NCI-H1092 treated with DMSO at 0.1 percent for 48 hours (cell line): ENCODE results near the gene ATF3.
"Not testable (repeated sequence)": the region's sequence is repeated elsewhere in the genome, so short reads cannot be mapped to it uniquely, and the experiment has no call there.

Source experiments
- DNase-seq: peaks from one replicate; lab custom pipeline; 2025; lab: John Stamatoyannopoulos, UW

Gene ATF3

DNA sequence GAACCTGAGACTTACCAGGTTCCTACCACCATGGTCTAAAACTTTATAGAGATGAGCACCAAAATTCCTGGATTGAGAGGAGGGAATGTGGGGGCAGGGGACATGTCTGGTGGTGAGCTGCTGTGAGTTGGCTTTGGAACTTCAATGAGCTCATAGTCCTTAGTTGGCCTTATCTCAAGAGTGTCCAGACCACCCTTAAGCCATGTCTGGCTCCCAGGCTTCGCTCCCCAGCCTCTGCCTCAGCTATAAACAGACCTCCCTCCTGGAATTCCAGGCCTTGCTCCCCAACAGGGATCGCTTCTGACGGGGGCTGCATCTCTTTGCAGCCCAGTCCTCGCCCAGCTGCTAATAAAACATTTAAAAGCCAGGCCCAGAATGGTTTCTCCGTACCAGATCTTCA lies 19.5 kb downstream of the ATF3 start:
- DNase-seq, result no peak

DNA sequence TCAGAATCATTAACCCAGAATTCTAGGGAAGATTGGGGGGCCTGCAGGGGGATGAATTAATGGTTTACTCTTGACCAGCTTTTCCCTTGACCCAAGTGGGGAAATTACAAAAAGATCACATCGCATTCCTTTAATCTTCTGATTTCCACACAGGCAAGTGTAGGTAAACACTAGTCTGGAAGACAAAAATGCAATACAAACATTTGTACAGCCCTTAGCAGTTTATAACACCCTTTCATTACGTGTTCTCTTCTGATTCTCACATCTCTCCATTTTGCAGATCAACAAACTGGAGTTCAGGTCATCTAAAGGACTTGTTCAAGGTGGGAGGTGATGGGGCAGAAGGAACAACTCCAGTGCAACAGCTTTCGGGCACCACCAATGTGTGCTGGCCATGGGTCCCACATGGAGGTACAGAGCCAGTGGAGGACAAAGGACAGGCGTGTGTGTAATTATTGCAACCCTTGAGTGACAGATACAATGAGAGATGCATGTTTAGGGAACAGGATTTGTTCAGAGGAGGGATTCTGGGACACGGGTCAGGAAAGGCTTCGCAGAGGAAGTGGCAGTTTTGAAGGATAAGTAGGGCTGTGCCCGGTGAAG lies 20.4 kb downstream of the ATF3 start:
- no peak for DNase-seq

DNA sequence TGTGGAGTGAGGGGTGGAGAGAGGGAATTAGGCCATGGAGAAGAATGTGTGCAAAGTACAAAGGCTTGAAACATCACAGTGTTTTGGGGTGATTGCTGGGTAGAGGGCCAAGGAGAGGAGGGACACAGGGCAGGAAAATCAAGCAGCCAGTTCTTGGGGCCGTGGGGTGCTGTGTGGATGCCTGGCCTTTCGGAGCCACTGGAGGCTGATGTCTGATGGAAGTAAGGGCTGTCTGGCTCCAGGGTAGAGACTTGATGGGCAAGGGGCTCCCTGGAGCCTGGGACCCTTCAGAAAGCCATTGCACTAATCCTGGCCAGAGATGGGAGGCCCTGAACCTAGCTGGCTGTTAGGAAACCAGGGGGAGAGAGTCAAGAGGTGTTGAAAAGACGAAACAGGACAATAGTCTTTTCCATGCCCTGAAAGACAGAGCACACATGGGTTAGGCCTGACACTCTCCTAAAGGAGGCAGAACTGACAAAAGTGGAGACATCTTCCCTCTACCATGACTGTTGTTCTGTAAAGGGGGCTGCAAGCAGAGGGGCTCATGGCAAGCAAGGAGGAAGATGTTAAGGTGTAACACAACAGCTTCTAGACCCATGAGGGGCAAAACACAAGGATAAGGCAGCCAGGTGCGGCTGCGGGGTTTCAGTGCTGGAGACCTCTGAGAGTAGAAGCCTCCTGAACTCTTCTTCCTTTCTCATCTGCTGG lies 21.0 kb downstream of the ATF3 start:
- no peak for DNase-seq

DNA sequence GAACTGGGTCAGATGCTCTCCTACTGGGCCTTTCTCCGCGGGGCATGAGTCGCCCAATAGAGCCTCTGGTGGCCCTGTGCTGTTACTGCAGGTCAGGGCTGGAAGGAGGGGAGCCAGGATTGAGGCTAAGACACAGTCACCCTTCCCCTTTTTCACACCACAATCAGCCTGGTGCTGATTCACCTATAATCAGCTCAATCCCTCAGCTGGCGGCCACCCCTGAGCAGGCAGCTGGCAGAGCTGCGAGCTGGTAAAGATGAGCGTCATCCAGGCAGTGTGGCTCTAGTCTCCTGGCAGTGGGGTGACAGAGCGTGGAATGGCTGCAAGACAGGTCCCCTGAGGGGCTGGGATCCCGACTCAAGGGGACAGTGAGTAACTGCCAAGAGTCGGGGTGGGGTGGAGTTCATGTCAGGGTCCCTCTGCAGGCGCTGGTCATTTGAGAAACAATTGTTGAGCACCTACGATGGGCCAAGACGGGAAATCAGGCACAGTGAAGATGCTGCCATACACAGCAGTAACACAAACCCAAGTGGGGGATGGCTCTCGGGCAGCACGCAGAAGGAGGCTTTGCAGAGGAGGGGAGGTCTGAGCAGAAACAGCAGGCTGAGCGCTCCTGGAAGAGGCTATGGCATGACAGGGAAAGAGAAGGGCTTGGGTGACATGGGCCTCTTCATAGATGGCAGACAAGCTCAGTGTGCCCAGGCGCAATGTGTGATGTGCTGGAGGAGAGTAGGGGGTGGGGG lies 21.8 kb downstream of the ATF3 start:
- peak; percentile 53 for DNase-seq

DNA sequence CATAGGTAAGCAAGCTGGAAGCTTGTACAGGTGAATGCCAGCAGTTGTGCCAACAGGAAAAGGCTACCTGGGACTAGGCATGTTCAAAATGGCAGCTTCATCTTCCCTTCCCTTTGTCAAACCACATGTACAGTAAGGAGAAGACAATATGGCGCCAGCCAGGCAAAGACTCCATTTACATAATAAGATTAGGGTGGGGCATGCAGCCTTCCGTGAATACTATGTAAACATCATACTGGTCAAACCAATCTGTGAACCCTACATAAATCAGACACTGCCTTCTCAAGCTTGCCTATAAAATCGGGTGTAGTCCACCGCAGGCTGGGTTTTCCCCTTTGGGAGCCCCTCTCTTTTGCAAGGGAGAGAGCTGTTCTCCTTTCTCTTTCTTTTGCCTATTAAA lies 24.6 kb downstream of the ATF3 start:
- no peak for DNase-seq

DNA sequence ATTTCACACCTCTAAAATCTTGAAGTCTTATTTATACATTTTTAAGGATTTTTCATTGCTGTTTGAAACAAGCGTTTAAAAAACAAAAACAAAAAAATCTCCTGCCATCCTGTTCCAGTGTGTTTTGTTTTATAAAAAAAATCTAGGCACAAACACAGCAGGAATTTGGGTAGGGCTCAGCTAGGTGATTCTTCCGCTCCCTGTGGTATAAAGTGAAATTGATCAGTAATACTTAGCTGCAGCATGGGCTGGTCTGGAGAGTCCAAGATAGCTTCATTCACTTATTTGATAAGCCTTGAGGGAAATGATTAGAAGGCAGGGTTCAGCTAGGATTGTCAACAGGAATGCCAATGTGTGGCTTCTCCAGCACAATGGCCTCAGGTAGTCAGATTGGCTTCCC lies 25.7 kb downstream of the ATF3 start:
- no peak for DNase-seq

DNA sequence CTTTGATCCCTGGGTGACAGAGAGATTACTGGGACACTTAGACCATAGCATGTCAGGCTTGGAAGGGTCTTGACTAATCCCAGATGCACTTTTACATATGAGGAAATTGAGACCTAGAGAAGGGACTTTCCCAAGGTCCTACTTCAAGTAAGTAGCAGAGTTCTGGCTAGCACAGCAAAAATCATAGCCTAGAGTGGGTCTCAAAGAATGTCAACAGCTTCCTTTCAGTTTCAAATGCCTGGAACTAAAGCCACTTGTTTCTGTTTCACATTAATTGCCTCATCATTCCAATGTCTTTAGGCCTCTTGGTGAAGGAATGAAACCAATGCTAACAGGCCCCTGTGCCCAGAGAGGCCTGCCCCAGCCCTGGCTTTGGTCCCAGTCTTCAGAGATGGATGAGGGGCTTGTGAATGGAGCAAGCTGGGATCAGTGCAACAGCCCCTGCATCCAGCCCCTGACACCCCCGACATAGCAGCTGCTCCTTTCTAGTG lies 26.6 kb downstream of the ATF3 start:
- no peak for DNase-seq

DNA sequence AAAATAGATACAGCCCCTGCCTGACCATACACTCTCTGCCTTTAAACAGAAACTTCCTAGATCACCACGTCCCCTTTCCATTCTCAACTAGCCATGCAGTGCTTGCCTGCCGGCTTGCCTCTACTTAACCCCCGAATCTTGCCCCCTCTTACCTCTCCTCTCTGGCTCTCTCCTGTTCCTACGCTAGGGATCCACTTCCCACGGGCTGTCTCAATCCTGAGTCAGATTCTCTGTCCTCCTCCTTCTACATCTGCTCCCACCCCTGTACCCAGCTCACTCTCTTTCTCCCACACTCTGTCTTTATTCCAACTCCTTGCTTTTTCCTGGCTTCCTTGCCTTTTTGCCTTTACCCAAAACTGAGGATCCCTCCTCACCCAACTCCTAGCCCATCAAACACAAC lies 29.3 kb downstream of the ATF3 start:
- DNase-seq, result no peak

DNA sequence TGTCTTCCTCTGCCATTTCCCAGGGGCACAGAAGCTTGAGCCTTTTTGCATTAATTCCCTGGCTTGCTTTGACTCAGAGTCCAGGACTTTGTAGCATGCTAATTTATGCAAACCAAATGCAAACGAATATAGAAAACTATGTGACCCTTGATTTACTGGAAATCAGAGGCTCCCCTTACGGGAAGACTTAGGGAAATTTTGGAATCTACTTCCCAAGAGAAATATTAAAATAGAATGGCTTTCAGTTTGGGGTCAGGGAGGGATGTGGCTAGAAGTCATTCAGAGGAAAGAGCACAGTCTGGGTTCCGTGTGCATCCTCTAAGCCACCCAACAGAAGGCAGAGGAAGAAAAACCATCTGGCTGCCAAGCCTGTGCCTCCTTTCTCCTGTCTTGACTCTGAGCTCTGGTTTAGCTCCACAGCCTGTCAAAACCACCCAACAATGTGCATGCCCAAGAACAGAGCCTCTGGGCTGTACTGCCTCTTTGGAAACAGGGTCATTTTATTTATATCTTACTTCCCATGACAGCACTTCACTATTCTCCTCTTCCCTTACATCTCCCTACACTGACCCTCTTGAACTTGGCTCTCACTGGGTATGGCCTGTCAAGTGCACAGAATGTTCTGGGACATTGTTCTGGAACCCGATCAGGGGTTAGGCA lies 30.1 kb downstream of the ATF3 start:
- no peak for DNase-seq

DNA sequence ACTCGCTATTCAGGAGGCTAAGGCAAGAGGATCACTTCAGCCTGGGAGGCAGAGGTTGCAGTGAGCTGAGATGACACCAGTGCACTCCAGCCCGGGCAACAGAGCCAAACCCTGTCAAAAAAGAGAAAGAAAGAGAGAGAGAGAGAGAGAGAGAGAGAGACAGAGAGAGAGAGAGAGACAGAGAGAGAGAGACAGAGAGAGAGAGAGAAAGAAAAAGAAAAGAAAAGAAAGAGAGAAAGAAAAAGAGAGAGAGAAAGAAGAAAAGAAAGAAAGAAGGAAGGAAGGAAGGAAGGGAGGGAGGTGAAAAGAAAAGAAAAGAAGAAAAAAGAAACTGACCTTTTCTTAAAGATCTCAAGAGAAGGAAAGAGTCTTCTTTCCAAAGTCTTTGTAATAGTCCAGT lies 31.0 kb downstream of the ATF3 start:
- DNase-seq, result not testable (repeated sequence)

DNA sequence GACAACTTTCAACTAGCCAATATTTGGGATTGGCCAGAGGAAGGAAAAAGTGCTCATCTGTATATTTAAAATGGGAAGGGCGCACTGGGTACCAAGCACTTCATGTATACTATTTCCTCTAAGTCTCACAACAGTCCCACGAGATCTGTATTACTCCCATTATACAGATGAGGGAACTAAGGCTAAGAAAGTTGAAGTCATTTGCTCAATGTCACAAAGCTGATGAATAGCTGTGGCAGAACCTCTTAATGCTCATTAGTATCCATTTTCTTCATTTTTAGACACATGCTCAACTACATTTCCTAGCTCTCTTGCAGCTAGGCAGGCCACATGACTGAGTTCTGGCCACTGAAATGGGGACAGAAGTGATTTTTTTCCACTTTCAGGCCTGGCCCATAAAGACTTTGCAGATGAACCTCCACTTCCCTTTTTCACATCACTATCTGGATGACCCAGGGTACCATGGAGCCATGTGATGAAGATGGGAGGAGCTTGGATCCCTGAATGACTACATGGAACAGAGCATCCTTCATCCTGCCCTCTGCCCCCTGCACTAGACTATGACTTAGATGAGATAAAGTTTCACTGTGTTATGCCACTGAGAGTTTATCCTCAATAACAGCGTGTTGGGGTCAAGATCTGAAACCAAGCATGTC lies 31.8 kb downstream of the ATF3 start:
- DNase-seq, result no peak

DNA sequence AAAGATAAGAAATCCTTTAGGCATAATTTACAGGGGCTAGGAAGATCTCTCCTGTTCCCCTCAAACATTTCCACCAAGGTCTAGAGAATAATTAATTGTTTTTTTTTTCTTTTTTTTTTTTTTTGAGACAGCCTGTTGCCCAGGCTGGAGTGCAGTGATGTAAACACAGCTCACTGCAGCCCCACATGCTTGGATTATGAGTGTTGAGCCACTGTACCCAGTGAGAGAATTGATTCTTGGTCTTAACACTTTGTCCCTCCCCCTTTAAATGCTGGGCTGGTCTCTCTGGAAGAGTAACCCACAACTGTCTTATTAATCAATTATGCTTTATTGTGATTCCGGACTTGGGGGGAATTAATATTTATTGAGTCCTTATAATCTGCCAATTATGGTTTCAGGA lies 33.4 kb downstream of the ATF3 start:
- no peak for DNase-seq

DNA sequence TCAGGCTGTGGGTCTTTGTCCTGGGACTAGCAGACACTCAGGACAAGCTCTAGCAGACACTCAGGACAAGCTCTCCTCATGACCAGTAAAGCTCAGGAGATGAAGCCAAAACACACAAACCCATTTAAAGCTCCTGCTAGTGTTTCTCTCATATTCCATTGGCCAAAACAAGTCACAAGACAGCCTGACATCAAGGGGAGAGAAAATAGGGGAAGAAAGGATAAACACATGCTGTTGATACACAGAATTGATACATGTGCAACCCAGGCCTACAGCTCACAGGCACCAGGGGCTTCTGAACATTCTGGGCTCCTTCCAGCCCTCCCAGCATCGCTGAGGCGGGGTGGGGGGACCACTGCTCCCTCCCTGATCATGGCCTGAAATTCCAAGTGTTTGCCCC lies 35.3 kb downstream of the ATF3 start:
- DNase-seq, result no peak

DNA sequence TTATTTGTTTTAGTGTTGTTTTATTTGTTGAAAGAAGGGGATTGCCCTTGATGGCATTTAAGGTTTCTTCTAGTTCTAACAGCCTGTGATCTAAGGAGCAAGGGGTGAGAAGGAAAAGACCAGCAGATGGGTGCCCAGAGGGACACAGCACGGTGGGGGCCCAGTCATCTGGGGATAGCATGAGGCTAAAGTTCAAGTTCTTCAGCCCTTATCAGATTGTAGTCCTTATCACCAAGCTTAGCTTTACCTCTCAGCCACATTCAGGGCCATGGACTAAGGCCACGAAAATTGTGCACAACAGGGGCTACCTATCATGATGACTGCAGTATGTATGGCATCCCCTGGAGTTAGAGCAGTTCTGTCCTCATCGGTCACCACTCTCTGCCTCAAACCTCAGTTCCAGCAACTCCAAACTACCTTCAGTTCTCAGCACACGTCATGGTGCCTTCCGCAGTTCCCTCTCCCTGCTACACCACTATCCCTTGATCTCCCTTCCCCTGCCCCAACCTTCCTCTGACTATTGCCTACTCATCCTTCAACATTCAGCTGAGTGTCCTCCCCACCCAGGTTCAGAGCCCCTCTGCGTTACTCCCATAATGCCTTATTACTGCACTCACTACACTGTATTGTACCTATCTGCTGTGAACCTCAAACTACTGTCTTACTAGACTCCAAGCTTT lies 36.4 kb downstream of the ATF3 start:
- DNase-seq, result no peak

DNA sequence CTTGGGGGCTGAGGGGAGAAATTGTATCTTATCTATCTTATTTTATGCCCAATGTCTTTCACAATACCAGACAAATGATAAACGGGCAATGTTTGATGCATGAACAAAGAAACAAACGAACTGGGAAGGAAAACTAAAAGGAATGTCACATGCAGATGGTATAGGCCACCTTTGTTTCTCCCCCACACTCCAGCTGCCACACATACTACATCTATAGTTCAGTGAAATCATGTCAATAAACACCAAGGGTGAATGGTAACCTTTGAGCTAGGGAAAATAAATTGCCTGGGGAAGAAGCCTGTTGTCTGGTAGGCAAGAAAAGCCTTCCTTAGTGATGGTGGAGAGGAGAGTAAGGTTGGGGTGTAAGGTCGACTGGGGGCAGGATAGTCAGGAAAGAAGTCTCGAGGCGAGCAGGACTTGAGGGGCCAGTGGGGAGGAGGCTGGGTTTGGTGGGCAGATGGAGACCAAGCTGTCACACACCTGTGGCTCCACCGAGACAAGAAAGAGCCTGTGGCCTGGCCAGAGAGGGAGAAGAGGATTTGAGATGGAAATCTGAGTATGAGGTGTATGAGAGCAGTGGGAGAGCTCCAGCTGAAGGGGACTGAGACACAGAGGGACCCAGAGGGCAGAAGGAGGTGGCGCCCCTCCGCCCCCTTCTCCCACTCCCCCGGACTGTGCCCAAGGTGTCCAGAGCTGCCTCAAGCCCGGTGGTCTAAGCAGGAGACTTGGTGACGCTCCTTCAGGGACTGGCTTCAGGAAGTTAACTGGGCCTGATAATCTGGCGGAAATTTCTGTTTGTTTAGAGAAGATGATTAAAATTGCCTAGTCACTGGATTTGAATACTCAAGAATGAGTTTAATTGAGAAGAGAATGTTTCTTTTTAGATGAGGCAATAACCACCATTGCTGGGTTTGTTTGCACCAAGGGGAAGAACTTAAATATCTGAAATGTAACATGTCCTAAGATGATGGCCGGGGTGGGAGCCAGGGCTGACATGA lies 37.3 kb downstream of the ATF3 start:
- no peak for DNase-seq

DNA sequence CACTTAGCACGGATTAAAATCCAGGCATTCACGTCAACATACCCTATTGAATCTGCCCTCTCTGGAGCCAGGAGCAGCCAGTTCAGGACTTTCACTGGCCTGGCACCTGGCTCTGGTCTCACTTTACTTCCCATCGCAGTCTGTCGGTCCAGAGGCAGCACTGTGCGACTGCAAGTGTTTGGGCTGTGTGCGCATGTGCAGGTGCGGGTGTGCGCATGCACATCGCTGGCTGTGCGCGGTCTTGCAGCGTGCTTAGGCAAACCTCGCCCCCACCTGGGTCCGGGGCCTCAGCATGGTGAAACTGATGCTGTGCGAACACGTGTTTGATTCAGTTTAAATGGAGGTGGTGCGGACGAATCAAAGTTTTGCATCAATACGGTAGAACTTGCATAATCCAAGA lies 38.0 kb downstream of the ATF3 start:
- no peak for DNase-seq

DNA sequence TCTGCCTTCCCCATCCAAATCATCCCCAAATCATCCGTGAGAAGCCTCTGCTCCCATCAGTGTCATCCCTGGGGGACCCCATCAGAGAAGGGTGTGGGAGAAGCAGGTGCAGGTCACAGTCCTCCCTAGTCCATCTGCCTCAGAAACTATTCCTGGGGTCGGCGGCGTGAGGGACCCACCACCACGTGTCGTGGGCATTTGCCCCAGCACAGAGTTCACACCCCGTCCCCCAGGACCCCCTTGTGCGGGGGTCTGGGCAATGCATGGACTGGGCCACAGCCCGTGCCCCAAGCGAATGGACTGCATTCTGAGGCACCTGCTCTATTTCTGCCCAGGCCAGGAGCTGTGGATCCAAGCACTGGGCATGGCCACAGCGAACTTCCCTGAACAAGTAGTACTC lies 38.4 kb downstream of the ATF3 start:
- no peak for DNase-seq

DNA sequence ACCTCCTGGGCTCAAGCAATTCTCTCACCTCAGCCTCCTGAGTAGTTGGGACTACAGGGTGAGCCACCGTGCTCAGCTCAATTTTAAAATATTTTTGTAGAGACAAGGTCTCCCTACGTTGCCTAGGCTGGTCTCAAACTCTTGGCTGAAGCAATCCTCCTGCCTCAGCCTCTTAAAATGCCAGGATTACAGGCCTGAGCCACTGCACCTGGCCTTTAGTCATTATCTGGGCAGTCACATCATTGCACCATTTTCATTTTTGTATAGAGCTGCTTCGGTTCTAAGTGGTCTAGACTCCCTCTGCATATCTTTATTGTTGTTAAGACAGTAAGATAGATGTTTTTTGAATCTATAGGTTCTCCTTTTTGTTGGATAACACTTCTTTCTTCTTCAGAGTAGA lies 39.9 kb downstream of the ATF3 start:
- DNase-seq, result no peak

DNA sequence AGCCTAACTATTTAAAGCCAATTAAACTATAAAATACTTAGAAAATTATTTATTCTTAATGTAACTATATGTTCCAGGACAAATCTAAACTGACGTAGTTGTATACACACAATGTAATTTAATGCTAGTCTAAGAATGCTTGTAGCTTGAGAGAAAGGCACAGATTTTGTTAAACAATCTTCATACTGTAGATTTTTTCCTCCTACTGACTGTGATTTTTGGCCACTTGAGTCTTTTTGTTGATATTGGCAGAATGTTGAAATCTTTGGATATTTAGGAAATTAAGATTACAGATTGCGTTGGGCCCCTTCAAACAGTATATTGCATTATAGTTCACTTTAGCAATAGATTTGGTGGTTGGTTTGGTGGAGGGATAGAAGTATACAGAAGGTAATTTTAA lies 40.5 kb downstream of the ATF3 start:
- no peak for DNase-seq

DNA sequence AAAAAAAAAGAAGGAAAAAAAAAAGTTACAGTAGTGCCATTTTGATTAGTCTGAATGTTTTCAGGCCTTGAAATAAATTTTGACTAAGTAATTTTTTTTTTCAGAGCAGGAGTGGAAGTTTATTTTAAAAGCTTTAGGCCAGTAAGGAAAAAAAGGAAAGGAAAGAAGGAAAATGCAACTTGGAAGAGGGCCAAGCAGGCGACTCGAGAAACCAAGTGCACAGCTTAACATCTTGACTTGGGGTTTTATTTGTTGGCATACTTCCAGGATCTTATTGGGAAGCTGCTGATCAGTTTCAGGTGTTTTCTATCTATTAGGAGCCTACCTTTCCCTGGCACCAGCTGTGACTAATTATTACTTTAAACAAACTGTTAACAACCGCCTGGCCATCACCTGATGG lies 41.7 kb downstream of the ATF3 start:
- no peak for DNase-seq
